ENCODE results near the gene CCDC69.
"Not testable (repeated sequence)": the region's sequence is repeated elsewhere in the genome, so short reads cannot be mapped to it uniquely, and the experiment has no call there.

The CCDC69 gene

GRCh38 chr5:151192626-151193025 lies 31.3 kb downstream of the CCDC69 start:
- no peak for DNase-seq (ENCODE audit: low read depth)

DNA sequence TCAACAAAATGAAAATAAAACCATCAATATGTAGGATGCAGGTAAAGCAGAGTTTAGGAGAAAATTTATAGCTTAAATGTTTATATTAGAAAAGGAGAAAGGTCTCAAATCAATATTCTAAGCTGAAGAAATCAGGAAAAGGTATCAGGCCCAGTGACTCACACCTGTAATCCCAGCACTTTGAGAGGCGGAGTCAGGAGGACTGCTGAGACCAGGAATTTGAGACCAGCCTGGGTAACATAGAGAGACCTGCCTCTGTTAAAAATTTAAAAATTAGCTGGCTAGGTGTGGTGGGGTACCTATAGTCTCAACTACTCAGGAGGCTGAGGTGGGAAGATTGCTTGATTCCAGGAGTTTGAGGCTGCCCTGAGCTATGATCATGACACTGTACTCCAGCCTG lies 32.2 kb downstream of the CCDC69 start:
- DNase-seq (ENCODE audit: low read depth), result no peak

DNA sequence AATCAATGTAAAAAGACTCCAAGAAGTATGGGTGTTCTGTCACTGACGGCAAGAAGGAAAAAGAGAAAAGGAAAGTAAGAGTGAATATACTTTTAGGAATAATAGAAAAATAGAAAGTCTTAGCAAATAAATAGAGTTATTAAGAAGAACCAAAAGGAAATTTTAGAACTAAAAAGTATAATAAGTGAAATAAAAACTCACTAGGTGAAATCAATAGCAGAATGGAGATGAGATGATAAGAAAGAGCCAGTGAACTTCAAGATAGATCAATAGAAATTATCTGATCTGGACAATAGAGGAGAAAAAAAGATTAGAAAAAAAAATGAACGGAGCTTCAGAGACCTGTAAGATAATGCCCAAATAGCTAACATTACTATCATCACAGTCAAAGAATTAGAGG lies 34.7 kb downstream of the CCDC69 start:
- DNase-seq (ENCODE audit: low read depth), result no peak

GRCh38 chr5:151186538-151186937 lies 37.4 kb downstream of the CCDC69 start:
- DNase-seq (ENCODE audit: low read depth), result no peak

GRCh38 chr5:151186052-151186451 lies 37.8 kb downstream of the CCDC69 start:
- DNase-seq (ENCODE audit: low read depth), result no peak

GRCh38 chr5:151184316-151185042 lies 39.4 kb downstream of the CCDC69 start:
- no peak for DNase-seq (ENCODE audit: low read depth)

- DNase-seq (ENCODE audit: low read depth), result no peak
These were observed 40.2 kb downstream of the CCDC69 start for GRCh38 chr5:151183456-151184245.

- DNase-seq (ENCODE audit: low read depth), result no peak
These were observed 40.9 kb downstream of the CCDC69 start for GRCh38 chr5:151182976-151183375.

- no peak for DNase-seq (ENCODE audit: low read depth)
These were observed 41.4 kb downstream of the CCDC69 start for GRCh38 chr5:151182524-151182900.

GRCh38 chr5:151181818-151182523 lies 41.9 kb downstream of the CCDC69 start:
- no peak for DNase-seq (ENCODE audit: low read depth)

DNA sequence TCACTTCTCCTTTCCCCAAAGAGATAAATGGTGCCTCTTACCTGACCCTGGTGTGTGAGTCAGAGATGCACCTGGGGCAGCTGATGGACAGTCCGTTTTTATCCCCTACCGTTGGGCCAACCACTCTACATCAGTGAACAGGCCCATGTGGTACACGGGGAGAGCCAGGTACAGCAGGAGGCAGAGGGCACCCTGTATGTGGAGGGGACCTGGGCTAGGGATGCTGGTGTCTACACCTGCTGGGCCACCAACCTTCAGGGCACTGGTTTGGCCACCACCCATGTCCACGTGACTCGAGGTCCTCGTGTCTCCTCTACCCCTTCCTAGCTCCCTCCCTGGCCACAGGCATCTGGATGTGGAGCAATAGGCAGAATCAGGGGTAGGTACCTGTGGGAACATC lies 43.6 kb downstream of the CCDC69 start:
- no peak for DNase-seq (ENCODE audit: low read depth)

DNA sequence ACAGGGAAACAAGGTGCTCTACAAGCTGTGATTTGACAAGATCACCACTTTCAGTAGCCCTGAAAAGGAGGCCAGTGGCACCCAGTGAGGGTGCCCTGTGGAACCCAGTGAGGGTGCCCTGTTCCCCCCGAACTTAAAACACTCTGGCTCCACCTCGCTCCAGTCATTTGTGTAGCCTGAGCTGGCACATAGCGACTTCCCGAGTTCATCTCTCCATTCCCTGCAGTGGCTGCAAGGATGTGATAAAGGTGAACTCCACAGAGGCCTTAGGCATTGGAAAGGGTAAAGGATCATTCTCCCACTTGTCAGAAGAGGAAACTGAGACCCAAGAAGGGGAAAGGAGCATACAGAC lies 44.4 kb downstream of the CCDC69 start:
- DNase-seq (ENCODE audit: low read depth), result no peak

DNA sequence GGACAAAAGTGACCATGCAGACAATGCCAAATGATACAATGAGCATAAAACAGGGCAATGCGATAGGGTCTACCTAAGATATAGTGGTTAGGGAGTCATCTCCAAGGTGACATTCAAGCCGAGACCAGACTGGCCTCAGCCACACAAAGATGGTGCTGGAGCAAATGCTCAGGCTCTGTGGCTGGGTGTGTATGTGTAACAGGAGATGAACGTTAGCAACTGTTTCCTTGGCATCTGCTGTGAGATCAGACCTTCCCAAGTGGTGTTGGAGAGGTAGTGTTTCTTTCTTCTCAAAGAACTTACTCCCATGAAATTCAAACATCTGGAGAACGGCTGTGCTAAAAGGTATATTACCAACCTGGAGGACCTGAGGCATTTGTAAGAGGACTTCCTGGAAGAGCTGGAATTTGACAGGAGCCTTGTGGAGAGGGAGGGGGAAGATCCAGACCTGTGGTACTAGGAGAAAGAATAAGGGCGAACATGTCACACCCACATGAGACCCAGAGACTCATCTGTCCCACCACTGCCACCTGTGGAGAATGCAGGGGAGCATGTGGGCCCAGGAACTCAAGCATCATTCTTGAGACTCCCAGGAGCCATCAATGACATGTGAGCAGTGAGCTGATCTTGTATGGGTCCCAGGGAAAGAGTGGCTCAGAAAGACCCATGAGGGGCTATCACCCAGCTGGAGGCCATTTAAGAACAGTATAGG lies 45.0 kb downstream of the CCDC69 start:
- DNase-seq (ENCODE audit: low read depth), result no peak

GRCh38 chr5:151178372-151178771 lies 45.5 kb downstream of the CCDC69 start:
- no peak for DNase-seq (ENCODE audit: low read depth)

GRCh38 chr5:151176268-151176667 lies 47.6 kb downstream of the CCDC69 start:
- not testable (repeated sequence) for DNase-seq (ENCODE audit: low read depth)

DNA sequence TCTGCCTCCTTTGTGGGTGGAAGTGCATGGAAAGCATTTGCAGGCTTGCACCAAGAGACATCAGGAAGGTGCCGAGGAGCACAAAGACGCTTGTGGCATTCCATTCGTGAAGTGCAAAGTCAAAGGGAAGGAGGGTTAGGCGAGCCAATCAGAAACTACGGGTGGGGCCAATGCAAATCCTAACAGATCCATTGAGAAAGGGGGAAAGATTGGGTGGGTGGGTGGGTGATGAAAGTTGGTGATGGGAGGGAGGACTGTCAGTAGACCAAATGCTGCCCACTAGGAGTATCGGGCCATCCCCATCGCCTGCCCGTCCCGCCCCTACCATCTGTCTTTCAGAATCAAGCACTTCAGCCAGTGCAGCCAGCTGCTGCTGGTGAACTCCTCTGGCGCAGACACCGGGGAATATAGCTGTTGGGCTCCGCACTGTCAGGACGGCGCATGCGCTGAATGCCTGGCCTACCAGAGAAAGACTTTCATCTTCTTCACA lies 49.2 kb downstream of the CCDC69 start:
- DNase-seq (ENCODE audit: low read depth), result no peak

- no peak for DNase-seq (ENCODE audit: low read depth)
These were observed 49.9 kb downstream of the CCDC69 start for GRCh38 chr5:151173711-151174611.

GRCh38 chr5:151171529-151171928 lies 52.4 kb downstream of the CCDC69 start:
- no peak for DNase-seq (ENCODE audit: low read depth)

GRCh38 chr5:151168602-151169344 lies 55.1 kb downstream of the CCDC69 start:
- no peak for DNase-seq (ENCODE audit: low read depth)

DNA sequence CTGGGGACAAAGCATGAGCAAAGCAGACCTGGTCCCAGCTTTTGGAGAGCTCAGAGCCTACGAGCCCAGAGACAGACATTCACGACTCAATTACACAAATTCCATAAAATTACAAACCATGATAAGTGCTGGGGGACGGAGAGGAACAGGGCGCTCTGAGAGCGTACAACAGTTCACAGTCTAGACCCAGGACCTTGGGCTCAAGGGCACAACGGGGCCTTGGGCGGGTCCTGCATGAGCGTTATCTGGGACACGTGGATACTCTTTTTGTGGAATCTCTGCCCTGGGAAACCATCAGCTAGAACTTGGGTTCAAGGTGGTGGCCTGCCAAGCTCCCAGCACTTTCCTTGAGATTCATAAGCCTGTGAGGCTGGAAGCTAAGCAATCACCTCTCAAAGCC lies 56.9 kb downstream of the CCDC69 start:
- DNase-seq (ENCODE audit: low read depth), result no peak

All from activated T-cell treated with anti-CD3 and anti-CD28 coated beads for 48 hours (primary cell).